ENCODE measurements around the gene CCT4.

GRCh38 chr2:61832183-61832841 is 56.1 kb downstream of the CCT4 start:
- TF ChIP-seq ZBTB26 (tag by site-specific recombination; optimal IDR thresholded peaks at IDR 0.05) (no peak), CTCF (tag by site-specific recombination; IDR thresholded peaks at IDR 0.05) (no peak), ZNF830 (tag by site-specific recombination; IDR thresholded peaks at IDR 0.05; ENCODE audit: low read depth) (no peak), ZNF138 (tag by site-specific recombination; IDR thresholded peaks at IDR 0.05; ENCODE audit: borderline replicate concordance) (no peak), ZBTB11 (tag by site-specific recombination; conservative IDR thresholded peaks at IDR 0.05; ENCODE audit: low read depth) (no peak), ZNF26 (tag by site-specific recombination; IDR thresholded peaks at IDR 0.05) (no peak), ZNF248 (tag by site-specific recombination; IDR thresholded peaks at IDR 0.05) (no peak), ZNF174 (tag by site-specific recombination; IDR thresholded peaks at IDR 0.05) (no peak), PRDM4 (tag by site-specific recombination; IDR thresholded peaks at IDR 0.05) (no peak), ZNF623 (tag by site-specific recombination; IDR thresholded peaks at IDR 0.05) (no peak), ZNF48 (tag by site-specific recombination; IDR thresholded peaks at IDR 0.05) (no peak)

All from HEK293 (cell line).